ENCODE data around the gene SLC34A1.

DNA sequence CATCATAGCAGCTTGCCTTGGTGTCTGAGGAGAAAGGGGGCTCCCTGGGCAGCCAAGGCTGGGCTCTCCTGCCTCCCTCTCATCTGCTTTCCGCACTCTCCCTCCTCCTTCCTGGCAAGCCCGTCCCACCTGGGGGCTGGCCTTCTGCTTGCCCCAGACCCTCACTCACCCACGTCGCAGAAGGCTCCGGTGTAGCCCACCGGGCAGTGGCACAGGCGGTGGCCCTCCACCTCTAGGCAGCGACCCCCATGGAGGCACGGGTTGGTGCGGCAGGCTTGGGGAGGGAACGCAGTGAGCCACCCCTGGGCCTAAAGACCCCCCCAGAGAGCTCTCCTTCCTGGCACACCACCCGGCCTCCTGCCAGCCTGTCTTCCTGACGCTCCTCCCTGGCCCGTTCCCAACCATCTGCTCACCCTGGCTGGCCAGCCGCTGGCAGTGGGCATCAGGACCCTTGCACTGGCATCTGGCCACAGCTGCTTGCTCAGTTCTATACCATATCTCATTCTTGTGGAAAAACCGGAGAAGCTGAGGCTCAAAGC is 20.5 kb downstream of the SLC34A1 start:
- TF ChIP-seq, protein P1, sequence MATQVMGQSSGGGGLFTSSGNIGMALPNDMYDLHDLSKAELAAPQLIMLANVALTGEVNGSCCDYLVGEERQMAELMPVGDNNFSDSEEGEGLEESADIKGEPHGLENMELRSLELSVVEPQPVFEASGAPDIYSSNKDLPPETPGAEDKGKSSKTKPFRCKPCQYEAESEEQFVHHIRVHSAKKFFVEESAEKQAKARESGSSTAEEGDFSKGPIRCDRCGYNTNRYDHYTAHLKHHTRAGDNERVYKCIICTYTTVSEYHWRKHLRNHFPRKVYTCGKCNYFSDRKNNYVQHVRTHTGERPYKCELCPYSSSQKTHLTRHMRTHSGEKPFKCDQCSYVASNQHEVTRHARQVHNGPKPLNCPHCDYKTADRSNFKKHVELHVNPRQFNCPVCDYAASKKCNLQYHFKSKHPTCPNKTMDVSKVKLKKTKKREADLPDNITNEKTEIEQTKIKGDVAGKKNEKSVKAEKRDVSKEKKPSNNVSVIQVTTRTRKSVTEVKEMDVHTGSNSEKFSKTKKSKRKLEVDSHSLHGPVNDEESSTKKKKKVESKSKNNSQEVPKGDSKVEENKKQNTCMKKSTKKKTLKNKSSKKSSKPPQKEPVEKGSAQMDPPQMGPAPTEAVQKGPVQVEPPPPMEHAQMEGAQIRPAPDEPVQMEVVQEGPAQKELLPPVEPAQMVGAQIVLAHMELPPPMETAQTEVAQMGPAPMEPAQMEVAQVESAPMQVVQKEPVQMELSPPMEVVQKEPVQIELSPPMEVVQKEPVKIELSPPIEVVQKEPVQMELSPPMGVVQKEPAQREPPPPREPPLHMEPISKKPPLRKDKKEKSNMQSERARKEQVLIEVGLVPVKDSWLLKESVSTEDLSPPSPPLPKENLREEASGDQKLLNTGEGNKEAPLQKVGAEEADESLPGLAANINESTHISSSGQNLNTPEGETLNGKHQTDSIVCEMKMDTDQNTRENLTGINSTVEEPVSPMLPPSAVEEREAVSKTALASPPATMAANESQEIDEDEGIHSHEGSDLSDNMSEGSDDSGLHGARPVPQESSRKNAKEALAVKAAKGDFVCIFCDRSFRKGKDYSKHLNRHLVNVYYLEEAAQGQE (IDR thresholded peaks at IDR 0.05; ENCODE audit: unreplicated experiment), result no peak
- TF ChIP-seq, protein P2, sequence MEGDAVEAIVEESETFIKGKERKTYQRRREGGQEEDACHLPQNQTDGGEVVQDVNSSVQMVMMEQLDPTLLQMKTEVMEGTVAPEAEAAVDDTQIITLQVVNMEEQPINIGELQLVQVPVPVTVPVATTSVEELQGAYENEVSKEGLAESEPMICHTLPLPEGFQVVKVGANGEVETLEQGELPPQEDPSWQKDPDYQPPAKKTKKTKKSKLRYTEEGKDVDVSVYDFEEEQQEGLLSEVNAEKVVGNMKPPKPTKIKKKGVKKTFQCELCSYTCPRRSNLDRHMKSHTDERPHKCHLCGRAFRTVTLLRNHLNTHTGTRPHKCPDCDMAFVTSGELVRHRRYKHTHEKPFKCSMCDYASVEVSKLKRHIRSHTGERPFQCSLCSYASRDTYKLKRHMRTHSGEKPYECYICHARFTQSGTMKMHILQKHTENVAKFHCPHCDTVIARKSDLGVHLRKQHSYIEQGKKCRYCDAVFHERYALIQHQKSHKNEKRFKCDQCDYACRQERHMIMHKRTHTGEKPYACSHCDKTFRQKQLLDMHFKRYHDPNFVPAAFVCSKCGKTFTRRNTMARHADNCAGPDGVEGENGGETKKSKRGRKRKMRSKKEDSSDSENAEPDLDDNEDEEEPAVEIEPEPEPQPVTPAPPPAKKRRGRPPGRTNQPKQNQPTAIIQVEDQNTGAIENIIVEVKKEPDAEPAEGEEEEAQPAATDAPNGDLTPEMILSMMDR (conservative IDR thresholded peaks at IDR 0.05; ENCODE audit: low read depth in 2 of 2), result no peak
- TF ChIP-seq EZH2 (IDR thresholded peaks at IDR 0.05; ENCODE audit: low read depth, unreplicated experiment) (no peak), POLR2AphosphoS5 (IDR thresholded peaks at IDR 0.05; ENCODE audit: low read depth) (no peak), EZH2phosphoT487 (IDR thresholded peaks at IDR 0.05; ENCODE audit: unreplicated experiment) (no peak), STAT1 (IDR thresholded peaks at IDR 0.05; ENCODE audit: unreplicated experiment) (no peak), CREB1 (CRISPR knock-in tag; IDR thresholded peaks at IDR 0.05; ENCODE audit: low read depth) (no peak), JUNB (IDR thresholded peaks at IDR 0.05; ENCODE audit: unreplicated experiment) (no peak), ZNF114 (CRISPR knock-in tag; IDR thresholded peaks at IDR 0.05) (no peak), ZNF331 (CRISPR knock-in tag; IDR thresholded peaks at IDR 0.05; ENCODE audit: low read depth) (no peak), NANOG (IDR thresholded peaks at IDR 0.05; ENCODE audit: borderline replicate concordance) (no peak), ETS1 (IDR thresholded peaks at IDR 0.05) (no peak)

Measured in GM23338 (cell line).